Measurements from ENCODE around the gene KDM1B.
A peak's percentile ranks its signal among the peaks of the same experiment; 100 is the strongest.

KDM1B gene

DNA sequence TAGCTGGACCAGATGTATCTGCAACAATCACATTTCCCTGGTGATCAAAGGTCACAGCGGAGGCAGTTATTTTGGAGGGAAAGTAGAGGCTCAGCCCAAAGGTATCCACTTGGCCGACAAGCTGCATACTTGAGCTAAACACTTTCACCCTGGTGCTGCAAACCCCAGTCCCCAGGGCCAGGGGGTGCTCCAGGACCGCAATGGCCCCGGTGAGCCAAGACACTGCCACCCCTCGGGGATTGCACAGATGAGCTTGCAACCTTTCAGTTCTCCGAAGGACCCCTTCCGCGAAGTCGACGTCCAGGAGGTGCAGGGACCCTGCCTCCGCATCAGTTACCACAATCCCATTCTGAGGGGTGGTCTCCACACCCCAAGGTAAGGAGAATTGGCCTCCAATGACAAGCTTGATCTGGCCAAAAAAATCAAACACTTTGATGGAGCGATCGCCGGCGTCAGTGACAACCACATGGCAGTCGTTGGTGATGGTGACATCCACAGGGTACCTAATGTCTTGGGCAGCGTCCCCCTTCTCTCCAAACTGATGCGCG is 33.6 kb upstream of the KDM1B start:
- TF ChIP-seq, protein P1, sequence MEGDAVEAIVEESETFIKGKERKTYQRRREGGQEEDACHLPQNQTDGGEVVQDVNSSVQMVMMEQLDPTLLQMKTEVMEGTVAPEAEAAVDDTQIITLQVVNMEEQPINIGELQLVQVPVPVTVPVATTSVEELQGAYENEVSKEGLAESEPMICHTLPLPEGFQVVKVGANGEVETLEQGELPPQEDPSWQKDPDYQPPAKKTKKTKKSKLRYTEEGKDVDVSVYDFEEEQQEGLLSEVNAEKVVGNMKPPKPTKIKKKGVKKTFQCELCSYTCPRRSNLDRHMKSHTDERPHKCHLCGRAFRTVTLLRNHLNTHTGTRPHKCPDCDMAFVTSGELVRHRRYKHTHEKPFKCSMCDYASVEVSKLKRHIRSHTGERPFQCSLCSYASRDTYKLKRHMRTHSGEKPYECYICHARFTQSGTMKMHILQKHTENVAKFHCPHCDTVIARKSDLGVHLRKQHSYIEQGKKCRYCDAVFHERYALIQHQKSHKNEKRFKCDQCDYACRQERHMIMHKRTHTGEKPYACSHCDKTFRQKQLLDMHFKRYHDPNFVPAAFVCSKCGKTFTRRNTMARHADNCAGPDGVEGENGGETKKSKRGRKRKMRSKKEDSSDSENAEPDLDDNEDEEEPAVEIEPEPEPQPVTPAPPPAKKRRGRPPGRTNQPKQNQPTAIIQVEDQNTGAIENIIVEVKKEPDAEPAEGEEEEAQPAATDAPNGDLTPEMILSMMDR (IDR thresholded peaks at IDR 0.05), result no peak

DNA sequence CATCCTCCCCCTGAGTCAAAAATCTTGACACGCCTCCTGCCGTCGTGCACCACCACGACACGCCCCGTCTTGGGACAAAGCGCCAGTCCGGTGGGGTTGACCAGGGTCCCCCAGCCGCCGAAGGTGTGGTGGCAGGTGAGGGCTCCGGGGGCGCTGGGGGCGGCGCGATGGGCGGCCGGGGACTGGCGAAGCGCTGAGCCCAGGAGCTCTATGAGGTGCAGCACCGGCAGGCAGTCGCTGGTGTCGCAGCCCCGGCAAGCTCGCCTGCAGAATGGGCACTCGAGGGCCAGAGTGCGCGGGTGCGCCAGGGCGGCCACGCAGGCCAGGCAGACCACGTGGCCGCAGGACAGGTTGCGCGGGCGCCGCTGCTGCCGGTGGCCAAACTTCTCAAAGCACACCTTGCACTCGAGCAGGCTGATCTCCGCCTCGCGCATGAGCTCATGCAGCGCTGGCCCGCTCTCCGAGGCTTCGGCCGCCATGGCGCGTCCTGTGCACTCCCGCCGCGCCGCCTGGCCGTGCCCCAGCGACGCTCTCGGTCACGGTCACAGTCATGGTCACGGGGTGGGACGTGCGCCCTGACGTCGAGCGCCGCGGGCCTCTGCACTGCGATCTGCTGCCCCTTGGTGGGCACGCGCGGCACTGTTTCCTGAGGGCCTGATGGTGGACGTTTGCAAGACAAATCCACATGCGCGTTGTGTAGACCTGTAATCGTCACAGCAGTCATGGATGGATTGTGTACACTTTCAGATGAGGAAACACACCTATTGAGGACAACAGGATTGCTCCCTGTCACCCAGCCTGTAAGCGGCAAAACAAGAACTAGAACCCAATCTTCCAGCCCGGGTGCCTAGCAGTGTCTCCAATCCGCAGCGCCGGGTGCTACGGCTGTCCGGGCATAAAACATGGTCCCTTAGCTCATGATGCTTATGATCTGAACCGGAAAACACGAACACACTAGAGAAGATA is 32.8 kb upstream of the KDM1B start, which contains the start of gene NHLRC1:
Gene NHLRC1 (minus strand): TSS at position 550 of the 966 bp plus-strand sequence. CDS start 71 bp downstream, at position 479.
- TF ChIP-seq, protein P1 (IDR thresholded peaks at IDR 0.05), result peak; percentile 48

DNA sequence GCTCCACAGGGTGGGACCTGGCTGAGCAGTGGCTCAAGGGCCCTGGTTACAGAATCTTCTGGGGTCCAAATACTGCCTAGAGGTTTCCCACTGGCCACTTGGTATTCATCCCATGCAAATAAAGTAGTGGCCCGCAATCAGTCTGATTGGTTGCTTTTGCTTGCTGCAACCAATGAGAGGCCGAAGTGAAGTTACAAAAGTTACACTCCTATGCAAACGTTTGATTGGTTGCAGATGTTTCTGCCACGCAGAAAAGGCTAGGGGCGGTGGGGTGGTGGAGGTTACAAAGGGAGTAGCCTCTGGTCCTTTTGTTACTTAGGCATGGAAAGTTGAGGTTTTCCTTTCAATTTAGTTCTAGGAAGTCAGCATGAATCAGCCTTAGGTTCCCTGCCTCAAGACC is 29.1 kb upstream of the KDM1B start:
- TF ChIP-seq, protein P1 (IDR thresholded peaks at IDR 0.05), result no peak

DNA sequence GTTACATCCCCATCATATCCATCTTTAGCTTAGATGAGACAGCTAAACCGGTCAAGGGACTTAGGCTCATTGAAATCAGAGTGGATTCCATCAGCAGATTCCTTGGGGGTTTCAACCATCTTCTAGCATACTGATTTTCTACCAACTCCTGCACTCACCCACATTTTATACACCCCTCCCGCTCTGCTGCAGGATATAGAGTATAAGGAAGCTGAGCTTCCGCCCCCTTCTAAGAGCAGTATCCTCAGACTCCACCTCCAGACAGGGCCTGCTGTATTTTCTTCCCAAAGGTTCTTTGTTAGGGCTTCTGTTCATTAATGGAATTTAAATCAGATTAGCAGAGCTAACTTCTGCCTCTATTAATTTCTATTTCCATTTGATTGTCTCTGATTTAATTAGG is 22.9 kb upstream of the KDM1B start:
- TF ChIP-seq, protein P1 (IDR thresholded peaks at IDR 0.05), result no peak

DNA sequence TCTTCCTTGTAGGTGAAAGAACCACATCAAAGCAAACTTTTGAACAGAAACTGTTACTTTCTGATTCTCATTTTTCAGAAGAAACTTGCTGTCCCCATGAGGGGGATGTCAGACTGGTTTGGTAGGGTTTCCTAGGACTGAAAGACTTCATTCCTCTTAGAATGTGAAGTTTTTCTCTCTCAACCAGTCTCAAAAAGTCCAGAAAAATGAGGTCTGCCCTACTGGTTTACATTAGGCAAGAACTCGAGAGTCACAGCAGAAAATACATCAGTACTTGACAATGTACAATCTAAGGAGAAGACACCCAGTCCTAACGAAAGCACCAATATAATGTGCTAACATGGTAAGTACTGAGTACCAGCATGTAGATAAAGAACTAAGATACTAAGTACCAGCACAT is 20.1 kb upstream of the KDM1B start:
- TF ChIP-seq, protein P1 (IDR thresholded peaks at IDR 0.05), result no peak

DNA sequence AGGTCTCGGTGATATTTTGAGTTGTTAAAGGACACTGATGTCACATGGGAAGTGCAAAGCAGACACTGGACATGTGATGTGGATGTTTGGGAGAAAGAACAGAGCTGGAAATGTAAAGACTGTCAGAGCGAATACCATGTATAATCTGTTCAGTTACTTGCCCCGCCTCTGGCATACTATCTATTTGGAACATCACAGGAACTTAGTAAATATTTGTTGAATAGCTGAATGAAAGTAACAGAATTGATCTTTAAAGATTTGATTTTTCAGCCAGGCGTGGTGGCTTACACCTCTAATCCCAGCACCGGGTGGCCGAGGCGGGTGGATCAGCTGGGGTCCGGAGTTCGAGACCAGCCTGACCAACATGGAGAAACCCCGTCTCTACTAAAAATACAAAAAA is 19.0 kb upstream of the KDM1B start:
- TF ChIP-seq, protein P1 (IDR thresholded peaks at IDR 0.05), result no peak

DNA sequence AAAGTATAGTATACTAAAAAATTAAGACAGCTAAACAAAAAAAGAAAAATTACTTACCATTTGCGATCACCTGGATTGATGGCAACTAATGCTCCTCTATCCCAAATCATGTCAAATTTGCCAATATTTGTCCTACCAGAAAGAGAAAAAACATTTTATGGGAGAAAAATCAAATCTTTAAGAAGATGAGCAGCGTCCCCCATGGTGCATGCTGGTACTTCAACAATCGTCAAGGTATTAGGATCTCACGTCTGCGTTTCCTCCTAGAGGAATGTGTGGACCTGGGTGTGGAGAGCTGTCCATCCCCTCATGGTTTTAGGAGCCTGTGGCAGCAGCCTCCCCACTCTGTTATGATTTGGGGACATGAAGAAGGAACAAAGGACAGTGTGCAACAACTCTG is 16.3 kb upstream of the KDM1B start:
- TF ChIP-seq, protein P1 (IDR thresholded peaks at IDR 0.05), result no peak
